DMS79 (cell line): ENCODE results near the gene ZCCHC2.

Experiments
- DNase-seq: peaks from one replicate; lab custom pipeline; 2025; lab: John Stamatoyannopoulos, UW

Gene ZCCHC2

GRCh38 chr18:62538881-62539280 is 16.1 kb downstream of the ZCCHC2 start:
- no peak for DNase-seq

- no peak for DNase-seq
Observed at GRCh38 chr18:62539284-62540165, 16.7 kb downstream of the ZCCHC2 start.

- DNase-seq: no peak
Observed at GRCh38 chr18:62543021-62543420, 20.2 kb downstream of the ZCCHC2 start.

- DNase-seq: no peak
Observed at GRCh38 chr18:62545098-62545497, 22.3 kb downstream of the ZCCHC2 start.

- DNase-seq: no peak
Observed at GRCh38 chr18:62549755-62550154, 26.9 kb downstream of the ZCCHC2 start.

- no peak for DNase-seq
Observed at GRCh38 chr18:62550746-62551145, 27.9 kb downstream of the ZCCHC2 start.

GRCh38 chr18:62551972-62552513 is 29.2 kb downstream of the ZCCHC2 start:
- no peak for DNase-seq

- no peak for DNase-seq
Observed at GRCh38 chr18:62554061-62554815, 31.4 kb downstream of the ZCCHC2 start.

GRCh38 chr18:62555135-62555534 is 32.3 kb downstream of the ZCCHC2 start:
- DNase-seq: no peak

- DNase-seq: no peak
Observed at GRCh38 chr18:62556397-62556796, 33.6 kb downstream of the ZCCHC2 start.

- no peak for DNase-seq
Observed at GRCh38 chr18:62558015-62558663, 35.3 kb downstream of the ZCCHC2 start.

- DNase-seq: no peak
Observed at GRCh38 chr18:62564044-62564443, 41.2 kb downstream of the ZCCHC2 start.

GRCh38 chr18:62566199-62566598 is 43.4 kb downstream of the ZCCHC2 start:
- no peak for DNase-seq

GRCh38 chr18:62566818-62567217 is 44.0 kb downstream of the ZCCHC2 start:
- DNase-seq: no peak

- DNase-seq: no peak
Observed at GRCh38 chr18:62569081-62569655, 46.3 kb downstream of the ZCCHC2 start.

GRCh38 chr18:62571037-62571436 is 48.2 kb downstream of the ZCCHC2 start:
- no peak for DNase-seq

- DNase-seq: no peak
Observed at GRCh38 chr18:62571648-62572047, 48.8 kb downstream of the ZCCHC2 start.

- no peak for DNase-seq
Observed at GRCh38 chr18:62572456-62572855, 49.6 kb downstream of the ZCCHC2 start.

- DNase-seq: no peak
Observed at GRCh38 chr18:62574776-62575175, 52.0 kb downstream of the ZCCHC2 start.

- DNase-seq: no peak
Observed at GRCh38 chr18:62576271-62576670, 53.4 kb downstream of the ZCCHC2 start.

- no peak for DNase-seq
Observed at GRCh38 chr18:62576845-62577512, 54.2 kb downstream of the ZCCHC2 start.
